GM12878 (cell line): ENCODE measurements around the gene SNX32. TPM values are rescaled to one million over a fixed set of nuclear protein-coding genes. Genes with fewer than 3 reads are reported as not detected.

Experiments
- ATAC-seq: fragments of 200-7000 bp; cut with Tn5 transposase; 3 replicates; pipeline ENCODE4 v1.9.1; 2020; ENCODE audit warnings: mild to moderate bottlenecking, moderate library complexity
- BruUV-seq: library from RNA; stranded (reverse); fragments of 400-500 nt; replicated peaks from 2 replicates; lab custom pipeline; 2021; lab: Mats Ljungman, UMichigan
- CTCF ChIA-PET: fragments of 300-600 bp; sonication (Branson Sonifier 250); formaldehyde crosslinking; extraction: SDS; loops from one replicate; lab custom pipeline; 2021; ENCODE audit warnings: inconsistent platforms; lab: Yijun Ruan, JAX
- POLR2A ChIA-PET: fragments of 350-600 bp; formaldehyde crosslinking; extraction: SDS; loops from one replicate; lab custom pipeline; 2021; ENCODE audit warnings: inconsistent platforms; lab: Charles Lee
- RAD21 ChIA-PET: fragments of 300-600 bp; sonication (Branson Sonifier 250); formaldehyde crosslinking; loops from one replicate; lab custom pipeline; 2023; ENCODE audit warnings: antibody characterized with exemption; ENCODE audit not compliant: unreplicated experiment; lab: Charles Lee
- SMC1A ChIA-PET: fragments of 300-600 bp; sonication (Branson Sonifier 250); formaldehyde crosslinking; loops from one replicate; lab custom pipeline; 2023; ENCODE audit not compliant: unreplicated experiment, uncharacterized antibody; lab: Charles Lee
- DNase-seq: peaks from one replicate; pipeline ENCODE4 v3.0.0-alpha.2; 2011; ENCODE audit warnings: low read depth, low spot score
- FAIRE-seq: peaks from 3 replicates; lab custom pipeline; 2011; peaks lifted over from hg19 to GRCh38; lab: Jason Lieb, UNC
- H2AFZ ChIP-seq: 2 replicates; pipeline ENCODE4 v1.6.0; 2011; ENCODE audit warnings: low read depth, low read length, control low read depth; ENCODE audit not compliant: control insufficient read depth
- H3K27ac ChIP-seq: 2 replicates; pipeline ENCODE4 v1.5.1; 2011; ENCODE audit warnings: control low read depth; ENCODE audit not compliant: control insufficient read depth, insufficient read depth
- H3K27me3 ChIP-seq, 2 experiments: replicated peaks in 1 of 2; 2 replicates each; pipeline versions ENCODE4 v1.6.0 to v1.6.1; 2011; ENCODE audit warnings: low read length in 1 of 2; ENCODE audit not compliant: control insufficient read depth in 2 of 2, insufficient read depth in 2 of 2
- H3K36me3 ChIP-seq, 2 experiments: 2 replicates each; pipeline ENCODE4 v1.5.1; 2011; ENCODE audit warnings: low read length in 1 of 2; ENCODE audit not compliant: control insufficient read depth in 2 of 2, insufficient read depth in 2 of 2
- H3K4me1 ChIP-seq: 2 replicates; pipeline ENCODE4 v1.6.1; 2011; ENCODE audit warnings: mild to moderate bottlenecking, low read length, moderate library complexity, mixed read lengths; ENCODE audit not compliant: control insufficient read depth, insufficient read depth
- H3K4me2 ChIP-seq: 2 replicates; pipeline ENCODE4 v1.6.0; 2011; ENCODE audit warnings: control low read depth; ENCODE audit not compliant: control insufficient read depth, insufficient read depth
- H3K4me3 ChIP-seq: fragments of 200-600 bp; sonication (generic); 2 replicates; pipeline ENCODE4 v1.5.1; 2016
- H3K79me2 ChIP-seq: 2 replicates; pipeline ENCODE4 v1.6.0; 2011; ENCODE audit warnings: low read length; ENCODE audit not compliant: control insufficient read depth, insufficient read depth
- H3K9ac ChIP-seq: 2 replicates; pipeline ENCODE4 v1.8.0; 2011; ENCODE audit warnings: low read length, control low read depth, mixed read lengths; ENCODE audit not compliant: control insufficient read depth, insufficient read depth
- H3K9me3 ChIP-seq: replicated peaks from 3 replicates; pipeline ENCODE4 v1.5.1; 2011; ENCODE audit warnings: mild to moderate bottlenecking, low read length; ENCODE audit not compliant: control insufficient read depth, insufficient read depth
- H4K20me1 ChIP-seq: 2 replicates; pipeline ENCODE4 v1.6.0; 2011; ENCODE audit not compliant: control insufficient read depth, insufficient read depth
- ATF7 ChIP-seq: fragments of 450-650 bp; IDR thresholded peaks from 2 replicates; pipeline ENCODE4 v1.6.1; 2016; ENCODE audit warnings: low read depth, mild to moderate bottlenecking
- CHD2 ChIP-seq: IDR thresholded peaks from 2 replicates; pipeline ENCODE4 v1.6.1; 2011; ENCODE audit warnings: low read depth, low read length, improper control_type of control experiment, borderline replicate concordance
- DPF2 ChIP-seq: fragments of 450-650 bp; IDR thresholded peaks from 2 replicates; pipeline ENCODE4 v1.6.1; 2017; ENCODE audit warnings: mild to moderate bottlenecking
- FOS ChIP-seq: IDR thresholded peaks from 3 replicates; pipeline ENCODE4 v1.6.1; 2011; ENCODE audit warnings: borderline replicate concordance; ENCODE audit not compliant: insufficient read length; ENCODE audit errors: extremely low read depth
- GATAD2B ChIP-seq: fragments of 450-650 bp; conservative IDR thresholded peaks from 2 replicates; pipeline ENCODE4 v1.6.1; 2017; ENCODE audit warnings: low read depth, mild to moderate bottlenecking, moderate library complexity
- MTA3 ChIP-seq: IDR thresholded peaks from 2 replicates; pipeline ENCODE4 v1.6.1; 2012; ENCODE audit warnings: low read length, inconsistent platforms, borderline replicate concordance
- NR2C1 ChIP-seq: fragments of 450-650 bp; IDR thresholded peaks from 2 replicates; pipeline ENCODE4 v1.6.1; 2017; ENCODE audit warnings: antibody characterized with exemption, mild to moderate bottlenecking, moderate library complexity
- NR2F1 ChIP-seq: fragments of 450-650 bp; conservative IDR thresholded peaks from 2 replicates; pipeline ENCODE4 v1.6.1; 2017; ENCODE audit warnings: mild to moderate bottlenecking
- PAX5 ChIP-seq: IDR thresholded peaks from 2 replicates; pipeline ENCODE4 v1.6.1; 2011; ENCODE audit warnings: low read depth, low read length, borderline replicate concordance
- POLR2A ChIP-seq: IDR thresholded peaks from 2 replicates; pipeline ENCODE4 v1.6.1; 2011; ENCODE audit warnings: low read depth, mild to moderate bottlenecking, low read length
- POLR2AphosphoS5 ChIP-seq: IDR thresholded peaks from 2 replicates; pipeline ENCODE4 v1.6.1; 2011; ENCODE audit warnings: mild to moderate bottlenecking, low read length, inconsistent platforms
- SRF ChIP-seq, 2 experiments: IDR thresholded peaks; 2 replicates each; pipeline ENCODE4 v1.6.1; 2011; ENCODE audit warnings: low read depth in 2 of 2, low read length in 2 of 2, mild to moderate bottlenecking in 1 of 2, moderate library complexity in 1 of 2
- STAT1 ChIP-seq: fragments of 450-650 bp; conservative IDR thresholded peaks from 2 replicates; pipeline ENCODE4 v1.6.1; 2014; ENCODE audit warnings: antibody characterized with exemption, mild to moderate bottlenecking
- SUPT20H ChIP-seq: IDR thresholded peaks from 2 replicates; pipeline ENCODE4 v1.6.1; 2011; ENCODE audit warnings: low read depth, mild to moderate bottlenecking, low read length, moderate library complexity, borderline replicate concordance; ENCODE audit not compliant: control insufficient read depth
- TCF12 ChIP-seq: IDR thresholded peaks from 2 replicates; pipeline ENCODE4 v1.6.1; 2011; ENCODE audit warnings: low read depth, mild to moderate bottlenecking, low read length
- WGBS: methylation state at CpG from one replicate; pipeline ENCODE4 v1.1.6; 2016; ENCODE audit warnings: low lambda C conversion rate; ENCODE audit not compliant: insufficient replicate concordance, insufficient coverage; ENCODE audit errors: missing lambda C conversion rate; 5-methylcytosine and 5-hydroxymethylcytosine counted together
- in situ Hi-C: fragments of 300-500 bp; cut with MboI; formaldehyde crosslinking; loops from 9 replicates; pipeline ENCODE4 v1.14.3; 2018; ENCODE audit warnings: mixed read lengths
- intact Hi-C: fragments of 100-400 bp; cut with micrococcal nuclease; formaldehyde crosslinking; loops from one replicate; pipeline ENCODE4 v1.14.2; 2022; ENCODE audit not compliant: unreplicated experiment
- polyA plus RNA-seq, 11 experiments: library from polyadenylated mRNA; depleted of rRNA in 4 of 11; unstranded in 6 of 11; stranded (reverse) in 5 of 11; fragments of >200 nt; fragmentation: Nextera tagmentation in 4 of 11; fragmentation: Illumina TruSeq in 1 of 11; extraction: Ambion mirVana in 4 of 11; extraction: Trizol in 1 of 11; gene quantifications; 1 replicate in 1 of 11; 2 replicates in 10 of 11; pipeline versions ENCODE4 v1.2.1 to v1.2.3, GENCODE V29; 2011 to 2016; ENCODE audit warnings: inconsistent platforms in 2 of 11, missing spikeins in 2 of 11, low read depth in 1 of 11
- total RNA-seq, 4 experiments: library from RNA; depleted of rRNA in 3 of 4; stranded (reverse); fragments of >200 nt in 3 of 4; fragmentation: Illumina TruSeq in 1 of 4; extraction: Trizol in 1 of 4; gene quantifications; 2 replicates each; pipeline versions ENCODE4 v1.2.1 to v1.2.3, GENCODE V29; 2013 to 2021

Gene SNX32
- total and polyA plus RNA-seq, 10 of the 15 experiments (the other 5 are each of a cell fraction or from before 2014, with no cell fraction given), result 0.04 to 1.5 (median 0.11) TPM; not detected in 1

- ChIA-PET POLR2A (interaction anchor here (0.7 kb wide), 1 partner anchor 12 kb away, joined by 3 read pairs; no protein-coding TSS in a partner anchor), RAD21 (no interaction called here), CTCF (interaction anchor here (0.7 to 3.8 kb wide), 4 partner anchors 10 to 48 kb away, joined by 3 to 17 read pairs (median 4); no protein-coding TSS in a partner anchor), SMC1A (interaction anchor here (1.2 kb wide), 1 partner anchor 17 kb away, joined by 3 read pairs; the partner anchor contains the start of gene SNX32)
- Histone ChIP-seq H3K36me3 (peaks cover 22 to 26% of the 10 kb centered on the region in 2 experiments; a peak in 3 of 4 replicates), H3K4me1 (no peaks in the 10 kb centered on the region), H3K9me3 (peaks cover 2% of the 10 kb centered on the region; the same call in 2 of the 3 replicates), H3K27ac (no peak overlapping the region), H3K4me2 (no peak overlapping the region), H4K20me1 (peaks cover 13% of the 10 kb centered on the region; the same call in 1 of the 2 replicates), H3K9ac (no peak overlapping the region), H3K4me3 (no peak overlapping the region), H2AFZ (no peak overlapping the region), H3K79me2 (peaks cover 9% of the 10 kb centered on the region), H3K27me3 (no peaks in the 10 kb centered on the region)
- no TSS peak for BruUV-seq
- WGBS, result 78% methylated on average over 16 of the region's 16 CpGs
- ATAC-seq, result no peak
- FAIRE-seq, result no peak
- DNase-seq, result no peak
- TF ChIP-seq GATAD2B (no peak), POLR2A (peak; percentile 23; the same call in 1 of the 2 replicates)
- intact Hi-C loops, result no loop called here
- in situ Hi-C loops, result loop anchor here (25.0 kb wide), 1 partner anchor 1612 kb away; the partner anchor contains the start of genes DNAJC4, FKBP2, NUDT22 and PPP1R14B
Measured at GRCh38 chr11:65849771-65850216, 16.0 kb downstream of the SNX32 start.

GRCh38 chr11:65850217-65851082, 16.7 kb downstream of the SNX32 start:
- ChIA-PET CTCF (interaction anchor here (0.7 to 3.8 kb wide), 5 partner anchors 9 to 131 kb away, joined by 3 to 17 read pairs (median 3); no protein-coding TSS in a partner anchor), RAD21 (interaction anchor here (1.2 kb wide), 1 partner anchor 34 kb away, joined by 4 read pairs; no protein-coding TSS in a partner anchor), POLR2A (interaction anchor here (0.7 to 1.1 kb wide), 2 partner anchors 10 to 13 kb away, joined by 3 read pairs; partner anchors contain the start of gene MUS81), SMC1A (interaction anchor here (1.2 kb wide), 1 partner anchor 17 kb away, joined by 3 read pairs; the partner anchor contains the start of gene SNX32)
- peaks cover 2% of the 10 kb centered on the region for H3K4me1 ChIP-seq
- no peak for TF ChIP-seq MTA3
- no peak for TF ChIP-seq TCF12
- peak; percentile 26; the same call in 1 of the 2 replicates for TF ChIP-seq NR2C1
- no peak for TF ChIP-seq ATF7
- TF ChIP-seq NR2F1, result 0 out of 2 replicates have a peak, but pooled peaks have one; percentile 34
- no peak for TF ChIP-seq SUPT20H
- TF ChIP-seq SRF (IDR thresholded peaks at IDR 0.05; ENCODE audit: low read depth in 2 of 2, low read length in 2 of 2), result no peak
- no peak for TF ChIP-seq STAT1
- TF ChIP-seq POLR2AphosphoS5, result peak; percentile 60
- TF ChIP-seq CHD2, result no peak
- no peak for TF ChIP-seq FOS
- TF ChIP-seq PAX5, result 0 out of 2 replicates have a peak, but pooled peaks have one; percentile 2
- TF ChIP-seq DPF2, result no peak
- TF ChIP-seq POLR2A, result peak; percentile 16
- BruUV-seq, result no TSS peak
- peaks cover 13% of the 10 kb centered on the region; the same call in 1 of the 2 replicates for H4K20me1 ChIP-seq
- H3K79me2 ChIP-seq, result peaks cover 16% of the 10 kb centered on the region
- no peak for DNase-seq
- WGBS, result 81% methylated on average over 20 of the region's 20 CpGs
- FAIRE-seq, result no peak
- H3K4me3 ChIP-seq, result no peak overlapping the region
- H3K27me3 ChIP-seq, result no peaks in the 10 kb centered on the region
- H2AFZ ChIP-seq, result no peak overlapping the region
- peaks cover 25 to 33% of the 10 kb centered on the region in 2 experiments; a peak in 3 of 4 replicates for H3K36me3 ChIP-seq
- in situ Hi-C loops (loop anchor here (25.0 kb wide), 1 partner anchor 1613 kb away; the partner anchor contains the start of genes DNAJC4, FKBP2, NUDT22 and PPP1R14B), intact Hi-C loops (no loop called here)
- peaks cover 2% of the 10 kb centered on the region; the same call in 2 of the 3 replicates for H3K9me3 ChIP-seq
- H3K27ac ChIP-seq, result no peak overlapping the region
- H3K9ac ChIP-seq, result no peak overlapping the region
- ATAC-seq, result peak; percentile 31
- no peak overlapping the region for H3K4me2 ChIP-seq
